Right atrium auricular region (tissue), 2 donors: ENCODE results near the gene C6orf52. TPM values are rescaled to one million over a fixed set of nuclear protein-coding genes. Genes with fewer than 3 reads are reported as not detected.
A peak's percentile ranks its signal among the peaks of the same experiment; 100 is the strongest.

Source experiments
- DNase-seq: peaks from one replicate; pipeline ENCODE4 v3.0.0-alpha.2; 2019; ENCODE audit warnings: low spot score
- H3K27ac ChIP-seq, 2 donors: fragments of 200-600 bp; sonication (generic); 1 replicate in 1 of 2; 2 replicates in 1 of 2; pipeline ENCODE4 v1.5.1; 2016 to 2019
- H3K27me3 ChIP-seq, 2 donors: fragments of 200-600 bp; sonication (generic); one replicate each; pipeline versions ENCODE4 v1.5.1 to v1.6.0; 2017 to 2019
- H3K36me3 ChIP-seq: fragments of 200-600 bp; sonication (generic); one replicate; pipeline ENCODE4 v1.5.1; 2016
- H3K4me1 ChIP-seq, 2 donors: fragments of 200-600 bp; sonication (generic); one replicate each; pipeline versions ENCODE4 v1.5.1 to v1.6.0; 2017 to 2019
- H3K4me3 ChIP-seq, 2 donors: fragments of 200-600 bp; sonication (generic); 1 replicate in 1 of 2; 2 replicates in 1 of 2; pipeline ENCODE4 v1.5.1; 2017 to 2019; ENCODE audit warnings: mild to moderate bottlenecking in 1 of 2, moderate library complexity in 1 of 2
- H3K9me3 ChIP-seq, 2 donors: fragments of 200-600 bp; sonication (generic); one replicate each; pipeline ENCODE4 v1.5.1; 2019
- CTCF ChIP-seq, 2 donors: fragments of 200-600 bp; sonication (generic); IDR thresholded peaks; one replicate each; pipeline ENCODE4 v1.5.1; 2019; ENCODE audit warnings: antibody characterized with exemption in 2 of 2
- total RNA-seq, 2 donors: library from RNA; depleted of rRNA; stranded (reverse); fragments of >200 nt; gene quantifications; one replicate each; pipeline ENCODE4 v1.1.0, GENCODE V29; 2016

Gene C6orf52
- total RNA-seq, 2 donors from 2014 or later: not detected

- Histone ChIP-seq H3K9me3 (no peaks in the 10 kb centered on the region), H3K27ac (no peak overlapping the region), H3K36me3 (peaks cover 36% of the 10 kb centered on the region), H3K4me1 (no peaks in the 10 kb centered on the region), H3K4me3 (no peak overlapping the region), H3K27me3 (no peaks in the 10 kb centered on the region)
- no peak for DNase-seq
- no peak for TF ChIP-seq CTCF (IDR thresholded peaks at IDR 0.05)
Measured at GRCh38 chr6:10733863-10734262, 39.4 kb upstream of the C6orf52 start.

GRCh38 chr6:10733151-10733715, 38.8 kb upstream of the C6orf52 start:
- no peak overlapping the region for H3K27ac ChIP-seq
- no peaks in the 10 kb centered on the region for H3K27me3 ChIP-seq
- DNase-seq: no peak
- TF ChIP-seq CTCF (IDR thresholded peaks at IDR 0.05): no peak
- no peaks in the 10 kb centered on the region for H3K4me1 ChIP-seq
- H3K4me3 ChIP-seq: no peak overlapping the region
- no peaks in the 10 kb centered on the region for H3K9me3 ChIP-seq
- H3K36me3 ChIP-seq: peaks cover 42% of the 10 kb centered on the region

GRCh38 chr6:10730254-10730653, 35.8 kb upstream of the C6orf52 start:
- DNase-seq: no peak
- peak overlapping the region in 1 of 2 donors; percentile 10 for H3K27ac ChIP-seq
- TF ChIP-seq CTCF (IDR thresholded peaks at IDR 0.05): no peak
- H3K9me3 ChIP-seq: no peaks in the 10 kb centered on the region
- H3K4me1 ChIP-seq: peaks cover 0 to 2% of the 10 kb centered on the region in 2 donors
- no peaks in the 10 kb centered on the region for H3K27me3 ChIP-seq
- H3K4me3 ChIP-seq: no peak overlapping the region
- H3K36me3 ChIP-seq: peaks cover 66% of the 10 kb centered on the region

- TF ChIP-seq CTCF (IDR thresholded peaks at IDR 0.05): no peak
- Histone ChIP-seq H3K9me3 (no peaks in the 10 kb centered on the region), H3K4me1 (peaks cover 0 to 35% of the 10 kb centered on the region in 2 donors), H3K36me3 (peaks cover 48% of the 10 kb centered on the region), H3K4me3 (no peak overlapping the region), H3K27ac (no peak overlapping the region), H3K27me3 (no peaks in the 10 kb centered on the region)
- DNase-seq: no peak
Measured at GRCh38 chr6:10725716-10726115, 31.3 kb upstream of the C6orf52 start.

- Histone ChIP-seq H3K27me3 (no peaks in the 10 kb centered on the region), H3K9me3 (no peaks in the 10 kb centered on the region), H3K4me3 (no peak overlapping the region), H3K4me1 (peaks cover 0 to 36% of the 10 kb centered on the region in 2 donors), H3K36me3 (peaks cover 41% of the 10 kb centered on the region), H3K27ac (no peak overlapping the region)
- no peak for DNase-seq
- no peak for TF ChIP-seq CTCF (IDR thresholded peaks at IDR 0.05)
Measured at GRCh38 chr6:10725044-10725443, 30.6 kb upstream of the C6orf52 start.

- no peaks in the 10 kb centered on the region for H3K9me3 ChIP-seq
- H3K27me3 ChIP-seq: no peaks in the 10 kb centered on the region
- no peak for TF ChIP-seq CTCF (IDR thresholded peaks at IDR 0.05)
- H3K36me3 ChIP-seq: peaks cover 26% of the 10 kb centered on the region
- H3K4me3 ChIP-seq: peak overlapping the region; percentile 72 to 75
- H3K4me1 ChIP-seq: peaks cover 0 to 36% of the 10 kb centered on the region in 2 donors
- H3K27ac ChIP-seq: peak overlapping the region; percentile 85 to 90
- no peak for DNase-seq
Measured at GRCh38 chr6:10723567-10723881, 29.1 kb upstream of the C6orf52 start.
